ENCODE data around the gene LMNTD1. TPM values are rescaled to one million over a fixed set of nuclear protein-coding genes. Genes with fewer than 3 reads are reported as not detected.

LMNTD1 gene
- total and polyA plus RNA-seq, 9 of the 15 experiments (the other 6 are each of a cell fraction or from before 2014, with no cell fraction given), result not detected

DNA sequence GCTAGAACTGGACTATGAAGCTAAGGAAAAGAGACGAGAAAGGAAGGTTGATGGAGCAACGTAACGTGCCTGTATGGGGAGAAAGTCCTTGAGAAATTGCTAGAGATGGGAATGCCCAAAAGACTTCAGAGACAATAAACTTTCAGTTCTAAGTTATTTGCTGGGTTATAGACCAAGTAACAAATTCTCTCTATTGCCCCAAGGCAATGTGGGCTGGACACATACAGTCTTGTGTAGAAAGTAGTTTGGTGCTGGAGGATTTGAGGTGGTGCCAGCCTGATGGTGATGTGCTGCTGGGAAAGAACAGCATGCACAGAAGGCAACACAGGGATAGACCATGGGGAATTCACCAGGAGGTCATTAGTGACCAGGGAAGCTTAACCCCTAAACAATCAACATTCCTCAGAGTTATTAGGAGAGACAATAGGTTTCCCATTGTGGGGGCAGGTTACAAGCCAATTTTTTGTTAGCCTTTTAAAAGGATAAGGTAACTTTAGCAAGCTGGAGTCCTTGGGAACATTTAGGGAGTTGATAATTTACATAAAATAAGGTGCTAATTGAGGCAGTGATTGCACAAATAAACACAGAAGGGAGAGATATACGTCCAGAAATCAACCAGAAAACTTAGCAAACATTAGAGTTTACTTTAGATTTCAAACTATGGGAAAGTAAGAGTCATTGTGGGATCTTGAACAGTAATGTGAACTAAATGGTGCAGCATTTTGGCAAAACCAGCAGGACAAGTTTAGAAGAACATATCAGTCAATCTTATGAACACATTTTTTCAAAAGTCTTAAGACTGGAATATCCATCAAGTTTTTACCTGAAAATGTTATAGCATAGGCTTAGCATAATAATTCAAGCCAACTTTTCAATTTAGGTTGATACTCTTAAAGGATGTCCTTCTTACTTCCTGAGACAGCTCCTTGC is 61.4 kb downstream of the LMNTD1 start:
- no peaks in the 10 kb centered on the region for H4K20me1 ChIP-seq (replicated peaks; ENCODE audit: control insufficient read depth, insufficient read depth, low read length)
- WGBS (ENCODE audit: insufficient coverage, low coverage, missing lambda C conversion rate), result 0% methylated on average over 4 of the region's 4 CpGs
- ChIA-PET CTCF (ENCODE audit: low intra/inter-chr PET ratio) (no interaction called here), POLR2A (no interaction called here)
- no peaks in the 10 kb centered on the region for H3K36me3 ChIP-seq (ENCODE audit: control insufficient read depth, insufficient read depth, low read length)
- H3K9me3 ChIP-seq (replicated peaks; ENCODE audit: control insufficient read depth, insufficient read depth, low read depth, low read length), result no peaks in the 10 kb centered on the region
- intact Hi-C loops (cut with micrococcal nuclease) (no loop called here), in situ Hi-C loops (cut with MboI) (no loop called here)
- no peak overlapping the region for H3K4me2 ChIP-seq (ENCODE audit: insufficient read depth, low read length)
- H3K9ac ChIP-seq (ENCODE audit: insufficient read depth in 1 of 2, low read depth in 2 of 2, low read length in 2 of 2), result no peak overlapping the region
- no TSS peak for BruUV-seq (replicated peaks)
- no peaks in the 10 kb centered on the region for H3K79me2 ChIP-seq (ENCODE audit: control insufficient read depth, insufficient read depth, low read length)
- H3K4me1 ChIP-seq (replicated peaks in 1 of 2; ENCODE audit: control insufficient read depth in 2 of 2, insufficient read depth in 2 of 2, low read length in 2 of 2), result no peaks in the 10 kb centered on the region; a peak in 1 of 5 replicates
- no peaks in the 10 kb centered on the region for H3K9me1 ChIP-seq (ENCODE audit: control insufficient read depth, insufficient read depth, low read length)
- H3K4me3 ChIP-seq, result no peak overlapping the region
- ATAC-seq (no peak), FAIRE-seq (no peak), DNase-seq (ENCODE audit: extremely low read depth in 1 of 4, low spot score in 3 of 4) (no peak)
- no peak for TF ChIP-seq ZBTB26 (CRISPR knock-in tag; IDR thresholded peaks at IDR 0.05)
- TF ChIP-seq ZEB2 (IDR thresholded peaks at IDR 0.05), result no peak
- TF ChIP-seq PYGO2 (tag; IDR thresholded peaks at IDR 0.05), result no peak
- no peak for TF ChIP-seq TAL1 (IDR thresholded peaks at IDR 0.05)
- no peak for TF ChIP-seq BRD9 (IDR thresholded peaks at IDR 0.05; ENCODE audit: low read depth, partially characterized antibody)
- no peak for TF ChIP-seq THAP12 (CRISPR knock-in tag; IDR thresholded peaks at IDR 0.05)
- no peak overlapping the region for H3K27ac ChIP-seq (ENCODE audit: extremely low read depth, low read depth, low read length)
- no peaks in the 10 kb centered on the region for H3K27me3 ChIP-seq (ENCODE audit: control insufficient read depth in 2 of 2, insufficient read depth in 2 of 2, low read length in 2 of 2)
- H2AFZ ChIP-seq (ENCODE audit: low read depth, low read length), result no peak overlapping the region

Data from K562 (cell line).